HepG2 (cell line): Measurements from ENCODE around the gene NUP93. TPM values are rescaled to one million over a fixed set of nuclear protein-coding genes. Genes with fewer than 3 reads are reported as not detected.

ENCODE experiments used
- FOXP1 ChIP-seq, 2 experiments: fragments of 450-650 bp in 1 of 2; IDR thresholded peaks; 2 replicates each; pipeline ENCODE4 v1.6.1; 2017 to 2018; ENCODE audit warnings: antibody characterized with exemption in 1 of 2
- HNRNPUL1 ChIP-seq: fragments of 200-400 bp; formaldehyde crosslinking; IDR thresholded peaks from 2 replicates; pipeline ENCODE4 v1.6.1; 2017; ENCODE audit warnings: low read depth, mild to moderate bottlenecking, low read length, moderate library complexity
- HOXD1 ChIP-seq: sonication (generic); formaldehyde crosslinking; IDR thresholded peaks from 2 replicates; pipeline ENCODE4 v1.5.0; 2020; ENCODE audit warnings: missing genetic modification reagents
- NFRKB ChIP-seq: fragments of 450-650 bp; IDR thresholded peaks from 2 replicates; pipeline ENCODE4 v1.6.1; 2017
- NKX3-1 ChIP-seq: sonication (generic); formaldehyde crosslinking; IDR thresholded peaks from 2 replicates; pipeline ENCODE4 v1.5.0; 2020; ENCODE audit warnings: missing genetic modification reagents
- PAWR ChIP-seq: sonication (generic); formaldehyde crosslinking; IDR thresholded peaks from 2 replicates; pipeline ENCODE4 v1.4.0; 2020; ENCODE audit warnings: missing genetic modification reagents, mild to moderate bottlenecking, borderline replicate concordance
- PHF8 ChIP-seq: sonication (generic); formaldehyde crosslinking; IDR thresholded peaks from 2 replicates; pipeline ENCODE4 v1.5.0; 2020; ENCODE audit warnings: missing genetic modification reagents
- POGZ ChIP-seq: sonication (generic); formaldehyde crosslinking; IDR thresholded peaks from 2 replicates; pipeline ENCODE4 v1.4.0; 2020; ENCODE audit warnings: mild to moderate bottlenecking, missing genetic modification reagents
- RAD51 ChIP-seq: fragments of 450-650 bp; IDR thresholded peaks from 2 replicates; pipeline ENCODE4 v1.6.1; 2016; ENCODE audit warnings: borderline replicate concordance
- SIN3B ChIP-seq: fragments of 150-350 bp; IDR thresholded peaks from 2 replicates; pipeline ENCODE4 v1.6.1; 2014; ENCODE audit warnings: low read length
- SOX13 ChIP-seq, 3 experiments: fragments of 450-650 bp in 1 of 3; sonication (generic) in 1 of 3; formaldehyde crosslinking in 1 of 3; IDR thresholded peaks in 2 of 3; conservative IDR thresholded peaks in 1 of 3; 2 replicates each; pipeline versions ENCODE4 v1.5.0 to v1.6.1; 2016 to 2020; ENCODE audit warnings: antibody characterized with exemption in 1 of 3, mild to moderate bottlenecking in 1 of 3, missing compliant biosample characterization in 1 of 3, missing genetic modification reagents in 1 of 3, moderate library complexity in 1 of 3
- TARDBP ChIP-seq: sonication (generic); formaldehyde crosslinking; IDR thresholded peaks from 2 replicates; pipeline ENCODE4 v1.8.0; 2022; ENCODE audit warnings: mild to moderate bottlenecking, missing genetic modification reagents
- ZEB1 ChIP-seq: IDR thresholded peaks from 2 replicates; pipeline ENCODE4 v1.6.1; 2012; ENCODE audit warnings: mild to moderate bottlenecking, low read depth, inconsistent platforms; ENCODE audit not compliant: insufficient replicate concordance
- ZFP36L2 ChIP-seq: sonication (generic); formaldehyde crosslinking; IDR thresholded peaks from 2 replicates; pipeline ENCODE4 v1.4.0; 2020; ENCODE audit warnings: missing genetic modification reagents
- ZNF224 ChIP-seq: sonication (generic); formaldehyde crosslinking; IDR thresholded peaks from 2 replicates; pipeline ENCODE4 v1.5.0; 2020; ENCODE audit warnings: mild to moderate bottlenecking, missing genetic modification reagents
- ZNF720 ChIP-seq: sonication (generic); formaldehyde crosslinking; IDR thresholded peaks from 2 replicates; pipeline ENCODE4 v1.4.0; 2020; ENCODE audit warnings: missing genetic modification reagents
- ZSCAN12 ChIP-seq: sonication (generic); formaldehyde crosslinking; IDR thresholded peaks from 2 replicates; pipeline ENCODE4 v1.9.0; 2021; ENCODE audit warnings: mild to moderate bottlenecking, missing genetic modification reagents
- polyA plus RNA-seq, 8 experiments: library from polyadenylated mRNA; depleted of rRNA in 3 of 8; stranded (reverse) in 7 of 8; unstranded in 1 of 8; fragments of >200 nt; fragmentation: Illumina TruSeq in 4 of 8; extraction: Trizol in 4 of 8; gene quantifications; 2 replicates each; pipeline versions ENCODE4 v1.2.1 to v1.2.3, GENCODE V29; 2011 to 2016; ENCODE audit warnings: low read depth in 4 of 8, missing spikeins in 1 of 8, mixed read lengths in 1 of 8; ENCODE audit not compliant: insufficient read depth in 1 of 8
- total RNA-seq, 5 experiments: library from RNA; depleted of rRNA; stranded (reverse); fragments of >200 nt; fragmentation: Illumina TruSeq; extraction: Trizol; gene quantifications; 2 replicates each; pipeline ENCODE4 v1.2.3, GENCODE V29; 2016; ENCODE audit warnings: low read depth in 1 of 5
- TF ChIP-seq, protein P1 (sequence below): sonication (generic); formaldehyde crosslinking; IDR thresholded peaks from 2 replicates; pipeline ENCODE4 v1.4.0; 2020; ENCODE audit warnings: missing genetic modification reagents, borderline replicate concordance
- TF ChIP-seq, protein P2 (sequence below): sonication (generic); formaldehyde crosslinking; IDR thresholded peaks from 2 replicates; pipeline ENCODE4 v1.9.0; 2021; ENCODE audit warnings: missing genetic modification reagents, borderline replicate concordance
- TF ChIP-seq, protein P3 (sequence below): sonication (generic); formaldehyde crosslinking; IDR thresholded peaks from 2 replicates; pipeline ENCODE4 v1.4.0; 2020; ENCODE audit warnings: low read depth, mild to moderate bottlenecking, missing genetic modification reagents
- TF ChIP-seq, protein P4 (sequence below): sonication (generic); formaldehyde crosslinking; IDR thresholded peaks from 2 replicates; pipeline ENCODE4 v1.4.0; 2020; ENCODE audit warnings: missing genetic modification reagents

NUP93 gene
- total and polyA plus RNA-seq, 2 of the 13 experiments (the other 11 are each of a cell fraction or from before 2014, with no cell fraction given): 58.5 to 140 TPM

DNA sequence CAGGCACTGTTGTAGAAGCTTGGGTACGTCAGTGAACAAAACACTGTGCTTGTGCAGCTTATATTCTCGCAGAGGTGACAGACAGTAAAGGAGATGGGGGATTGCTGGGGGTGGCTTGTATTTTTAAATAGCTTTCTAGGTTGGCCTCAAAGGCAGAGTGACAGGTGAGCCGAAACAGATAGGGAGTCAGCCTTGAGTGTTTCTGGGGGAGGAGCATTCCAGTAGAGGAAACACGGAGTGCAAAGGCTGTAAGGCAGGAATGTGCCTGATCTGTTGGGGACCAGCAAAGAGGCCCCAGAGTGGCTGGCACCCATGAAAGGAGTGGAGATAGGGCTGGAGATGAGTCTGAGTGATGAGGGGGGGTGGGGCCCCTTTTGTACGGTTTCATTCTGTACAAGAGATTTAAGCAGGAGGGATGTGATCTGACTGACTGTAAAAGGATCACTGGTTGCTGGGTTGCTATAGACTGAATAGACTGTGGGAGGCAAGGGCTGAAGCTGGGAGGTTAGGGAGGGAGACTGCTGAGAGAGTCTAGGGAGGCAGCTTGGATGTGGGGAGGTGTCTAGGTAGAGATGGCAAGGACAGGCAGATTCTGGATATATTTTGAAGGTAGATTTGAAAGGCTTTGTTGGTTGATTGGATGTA lies 15.2 kb downstream of the NUP93 start (continued):
- TF ChIP-seq, protein P1, sequence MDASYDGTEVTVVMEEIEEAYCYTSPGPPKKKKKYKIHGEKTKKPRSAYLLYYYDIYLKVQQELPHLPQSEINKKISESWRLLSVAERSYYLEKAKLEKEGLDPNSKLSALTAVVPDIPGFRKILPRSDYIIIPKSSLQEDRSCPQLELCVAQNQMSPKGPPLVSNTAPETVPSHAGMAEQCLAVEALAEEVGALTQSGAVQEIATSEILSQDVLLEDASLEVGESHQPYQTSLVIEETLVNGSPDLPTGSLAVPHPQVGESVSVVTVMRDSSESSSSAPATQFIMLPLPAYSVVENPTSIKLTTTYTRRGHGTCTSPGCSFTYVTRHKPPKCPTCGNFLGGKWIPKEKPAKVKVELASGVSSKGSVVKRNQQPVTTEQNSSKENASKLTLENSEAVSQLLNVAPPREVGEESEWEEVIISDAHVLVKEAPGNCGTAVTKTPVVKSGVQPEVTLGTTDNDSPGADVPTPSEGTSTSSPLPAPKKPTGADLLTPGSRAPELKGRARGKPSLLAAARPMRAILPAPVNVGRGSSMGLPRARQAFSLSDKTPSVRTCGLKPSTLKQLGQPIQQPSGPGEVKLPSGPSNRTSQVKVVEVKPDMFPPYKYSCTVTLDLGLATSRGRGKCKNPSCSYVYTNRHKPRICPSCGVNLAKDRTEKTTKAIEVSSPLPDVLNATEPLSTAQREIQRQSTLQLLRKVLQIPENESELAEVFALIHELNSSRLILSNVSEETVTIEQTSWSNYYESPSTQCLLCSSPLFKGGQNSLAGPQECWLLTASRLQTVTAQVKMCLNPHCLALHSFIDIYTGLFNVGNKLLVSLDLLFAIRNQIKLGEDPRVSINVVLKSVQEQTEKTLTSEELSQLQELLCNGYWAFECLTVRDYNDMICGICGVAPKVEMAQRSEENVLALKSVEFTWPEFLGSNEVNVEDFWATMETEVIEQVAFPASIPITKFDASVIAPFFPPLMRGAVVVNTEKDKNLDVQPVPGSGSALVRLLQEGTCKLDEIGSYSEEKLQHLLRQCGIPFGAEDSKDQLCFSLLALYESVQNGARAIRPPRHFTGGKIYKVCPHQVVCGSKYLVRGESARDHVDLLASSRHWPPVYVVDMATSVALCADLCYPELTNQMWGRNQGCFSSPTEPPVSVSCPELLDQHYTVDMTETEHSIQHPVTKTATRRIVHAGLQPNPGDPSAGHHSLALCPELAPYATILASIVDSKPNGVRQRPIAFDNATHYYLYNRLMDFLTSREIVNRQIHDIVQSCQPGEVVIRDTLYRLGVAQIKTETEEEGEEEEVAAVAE: peak; percentile 32; the same call in 1 of the 2 replicates
- TF ChIP-seq, protein P2, sequence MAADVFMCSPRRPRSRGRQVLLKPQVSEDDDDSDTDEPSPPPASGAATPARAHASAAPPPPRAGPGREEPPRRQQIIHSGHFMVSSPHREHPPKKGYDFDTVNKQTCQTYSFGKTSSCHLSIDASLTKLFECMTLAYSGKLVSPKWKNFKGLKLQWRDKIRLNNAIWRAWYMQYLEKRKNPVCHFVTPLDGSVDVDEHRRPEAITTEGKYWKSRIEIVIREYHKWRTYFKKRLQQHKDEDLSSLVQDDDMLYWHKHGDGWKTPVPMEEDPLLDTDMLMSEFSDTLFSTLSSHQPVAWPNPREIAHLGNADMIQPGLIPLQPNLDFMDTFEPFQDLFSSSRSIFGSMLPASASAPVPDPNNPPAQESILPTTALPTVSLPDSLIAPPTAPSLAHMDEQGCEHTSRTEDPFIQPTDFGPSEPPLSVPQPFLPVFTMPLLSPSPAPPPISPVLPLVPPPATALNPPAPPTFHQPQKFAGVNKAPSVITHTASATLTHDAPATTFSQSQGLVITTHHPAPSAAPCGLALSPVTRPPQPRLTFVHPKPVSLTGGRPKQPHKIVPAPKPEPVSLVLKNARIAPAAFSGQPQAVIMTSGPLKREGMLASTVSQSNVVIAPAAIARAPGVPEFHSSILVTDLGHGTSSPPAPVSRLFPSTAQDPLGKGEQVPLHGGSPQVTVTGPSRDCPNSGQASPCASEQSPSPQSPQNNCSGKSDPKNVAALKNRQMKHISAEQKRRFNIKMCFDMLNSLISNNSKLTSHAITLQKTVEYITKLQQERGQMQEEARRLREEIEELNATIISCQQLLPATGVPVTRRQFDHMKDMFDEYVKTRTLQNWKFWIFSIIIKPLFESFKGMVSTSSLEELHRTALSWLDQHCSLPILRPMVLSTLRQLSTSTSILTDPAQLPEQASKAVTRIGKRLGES: no peak
- TF ChIP-seq, protein P3, sequence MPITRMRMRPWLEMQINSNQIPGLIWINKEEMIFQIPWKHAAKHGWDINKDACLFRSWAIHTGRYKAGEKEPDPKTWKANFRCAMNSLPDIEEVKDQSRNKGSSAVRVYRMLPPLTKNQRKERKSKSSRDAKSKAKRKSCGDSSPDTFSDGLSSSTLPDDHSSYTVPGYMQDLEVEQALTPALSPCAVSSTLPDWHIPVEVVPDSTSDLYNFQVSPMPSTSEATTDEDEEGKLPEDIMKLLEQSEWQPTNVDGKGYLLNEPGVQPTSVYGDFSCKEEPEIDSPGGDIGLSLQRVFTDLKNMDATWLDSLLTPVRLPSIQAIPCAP (CRISPR knock-in tag): no peak
- no peak for TF ChIP-seq HNRNPUL1
- no peak for TF ChIP-seq HOXD1 (CRISPR knock-in tag)
- TF ChIP-seq TARDBP (CRISPR knock-in tag): 0 out of 2 replicates have a peak, but pooled peaks have one; percentile 29
- no peak for TF ChIP-seq ZNF224 (CRISPR knock-in tag)
- no peak for TF ChIP-seq ZNF720 (CRISPR knock-in tag)
- peak; percentile 28; the same call in 1 of the 2 replicates for TF ChIP-seq PHF8 (CRISPR knock-in tag)
- no peak for TF ChIP-seq FOXP1 (IDR thresholded peaks at IDR 0.05)
- 0 out of 2 replicates have a peak, but pooled peaks have one; percentile 20 for TF ChIP-seq FOXP1 (CRISPR knock-in tag; IDR thresholded peaks at IDR 0.05)
- TF ChIP-seq POGZ (CRISPR knock-in tag): no peak
- no peak for TF ChIP-seq NFRKB
- TF ChIP-seq RAD51: no peak
- TF ChIP-seq, protein P4, sequence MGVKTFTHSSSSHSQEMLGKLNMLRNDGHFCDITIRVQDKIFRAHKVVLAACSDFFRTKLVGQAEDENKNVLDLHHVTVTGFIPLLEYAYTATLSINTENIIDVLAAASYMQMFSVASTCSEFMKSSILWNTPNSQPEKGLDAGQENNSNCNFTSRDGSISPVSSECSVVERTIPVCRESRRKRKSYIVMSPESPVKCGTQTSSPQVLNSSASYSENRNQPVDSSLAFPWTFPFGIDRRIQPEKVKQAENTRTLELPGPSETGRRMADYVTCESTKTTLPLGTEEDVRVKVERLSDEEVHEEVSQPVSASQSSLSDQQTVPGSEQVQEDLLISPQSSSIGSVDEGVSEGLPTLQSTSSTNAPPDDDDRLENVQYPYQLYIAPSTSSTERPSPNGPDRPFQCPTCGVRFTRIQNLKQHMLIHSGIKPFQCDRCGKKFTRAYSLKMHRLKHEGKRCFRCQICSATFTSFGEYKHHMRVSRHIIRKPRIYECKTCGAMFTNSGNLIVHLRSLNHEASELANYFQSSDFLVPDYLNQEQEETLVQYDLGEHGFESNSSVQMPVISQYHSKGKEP (CRISPR knock-in tag): no peak
- TF ChIP-seq ZFP36L2: no peak
- TF ChIP-seq SIN3B: no peak
- TF ChIP-seq SOX13 (IDR thresholded peaks at IDR 0.05): no peak
- TF ChIP-seq SOX13 (CRISPR knock-in tag; conservative IDR thresholded peaks at IDR 0.05 in 1 of 2, IDR thresholded peaks at IDR 0.05 in 1 of 2): peak in 1 of 2 experiments; percentile 10; a peak in 1 of 4 replicates
- no peak for TF ChIP-seq ZEB1
- no peak for TF ChIP-seq NKX3-1
- TF ChIP-seq PAWR: no peak
- no peak for TF ChIP-seq ZSCAN12
